Lung (tissue), 12 donors: Measurements from ENCODE around the gene TMEM50B. TPM values are rescaled to one million over a fixed set of nuclear protein-coding genes. Genes with fewer than 3 reads are reported as not detected.

Experiments used
- ATAC-seq: fragments of 200-7000 bp; cut with Tn5 transposase; one replicate; pipeline ENCODE4 v1.9.1; 2020; ENCODE audit warnings: moderate number of reproducible peaks; ENCODE audit not compliant: insufficient read depth, low FRiP score
- DNase-seq, 3 donors: peaks; one replicate each; pipeline ENCODE4 v3.0.0-alpha.2; 2013 to 2017
- H3K27ac ChIP-seq, 2 donors: one replicate each; pipeline ENCODE4 v1.5.1; 2013; ENCODE audit warnings: mild to moderate bottlenecking in 2 of 2, moderate library complexity in 2 of 2, control low read depth in 1 of 2, inconsistent platforms in 1 of 2, low read depth in 1 of 2, low read length in 1 of 2
- H3K27me3 ChIP-seq, 3 donors: one replicate each; pipeline ENCODE4 v1.5.1; 2013; ENCODE audit warnings: low read length in 2 of 3; ENCODE audit not compliant: control insufficient read depth in 3 of 3, insufficient read depth in 3 of 3
- H3K36me3 ChIP-seq, 4 donors: one replicate each; pipeline ENCODE4 v1.5.1; 2013; ENCODE audit warnings: low read length in 4 of 4, mild to moderate bottlenecking in 1 of 4, moderate library complexity in 1 of 4; ENCODE audit not compliant: control insufficient read depth in 4 of 4, insufficient read depth in 4 of 4
- H3K4me1 ChIP-seq, 5 donors: one replicate each; pipeline ENCODE4 v1.5.1; 2013; ENCODE audit warnings: low read length in 5 of 5, mild to moderate bottlenecking in 2 of 5, moderate library complexity in 1 of 5; ENCODE audit not compliant: control insufficient read depth in 5 of 5, insufficient read depth in 5 of 5
- H3K4me3 ChIP-seq: one replicate; pipeline ENCODE4 v1.5.1; 2013; ENCODE audit warnings: mild to moderate bottlenecking, control low read depth, moderate library complexity
- H3K9ac ChIP-seq, 2 donors: one replicate each; pipeline ENCODE4 v1.5.1; 2013; ENCODE audit warnings: low read length in 2 of 2, control low read depth in 1 of 2; ENCODE audit not compliant: insufficient read depth in 1 of 2
- H3K9me3 ChIP-seq, 4 donors: one replicate each; pipeline ENCODE4 v1.5.1; 2013; ENCODE audit warnings: low read length in 3 of 4, mild to moderate bottlenecking in 1 of 4, moderate library complexity in 1 of 4; ENCODE audit not compliant: control insufficient read depth in 4 of 4, insufficient read depth in 3 of 4
- WGBS, 2 donors: extraction: QIAGEN DNeasy Blood & Tissue Kit; methylation state at CpG; one replicate each; pipeline ENCODE4 v1.1.7; 2013; 5-methylcytosine and 5-hydroxymethylcytosine counted together
- polyA plus RNA-seq, 2 donors: library from polyadenylated mRNA; stranded (reverse); fragments of 200-250 nt; gene quantifications; one replicate each; pipeline ENCODE4 v1.2.1, GENCODE V29; 2013
- total RNA-seq, 2 donors: library from RNA; depleted of rRNA in 1 of 2; stranded (reverse); fragments of >200 nt in 1 of 2; gene quantifications; one replicate each; pipeline ENCODE4 v1.2.1, GENCODE V29; 2014 to 2021
- TF ChIP-seq, protein P1 (sequence below): IDR thresholded peaks from 2 replicates; pipeline ENCODE4 v1.5.1; 2012; ENCODE audit warnings: mild to moderate bottlenecking; ENCODE audit errors: control extremely low read depth, extremely low read depth
- donor health status: control.
- donor health status: control.
- donor health status: Bipolar disorder and iron deficiency.
- donor health status: healthy.
- donor health status: DM: yes; HTN: yes; CAD: no.

Gene TMEM50B
- total and polyA plus RNA-seq, 4 donors: 35.4 to 73.6 (median 48.4) TPM

DNA sequence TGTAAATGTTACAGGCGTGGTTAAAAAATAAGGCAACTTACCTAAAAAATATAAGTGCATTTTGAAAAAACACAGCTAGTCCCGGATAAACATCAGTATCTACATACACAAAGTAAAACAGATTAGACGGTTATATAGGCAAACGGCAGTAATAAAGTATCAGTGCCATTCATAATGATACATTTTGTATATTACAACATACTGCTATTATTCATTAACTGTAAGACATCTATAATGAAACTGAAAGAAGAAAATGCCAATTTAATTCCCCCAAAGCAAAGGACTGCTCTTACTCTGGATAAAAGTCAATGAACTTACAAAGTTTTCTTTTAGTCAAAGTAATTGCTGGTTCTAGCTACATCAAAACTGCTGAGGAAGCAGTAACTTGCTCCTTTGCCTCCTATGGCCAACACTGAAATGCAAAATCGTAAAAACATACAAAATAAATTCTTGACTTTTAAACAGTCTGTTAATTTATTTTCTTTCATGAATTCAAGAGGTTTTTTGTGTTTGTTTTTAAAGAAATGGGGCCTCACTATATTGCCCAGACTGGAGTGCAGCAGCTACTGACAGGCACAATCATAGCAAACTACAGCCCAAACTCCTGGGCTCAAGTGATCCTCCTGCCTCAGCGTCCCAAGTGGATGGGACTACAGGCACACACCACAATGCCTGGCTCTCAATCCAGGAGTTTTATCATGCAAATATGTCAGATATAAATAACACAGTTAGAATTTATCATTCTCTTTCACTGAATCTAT is 23.9 kb downstream of the TMEM50B start:
- no peak overlapping the region for H3K4me3 ChIP-seq
- 90 to 95% methylated on average over 6 of the region's 6 CpGs for WGBS, 2 donors
- no peaks in the 10 kb centered on the region for H3K27me3 ChIP-seq
- ATAC-seq (no peak), DNase-seq (no peak)
- TF ChIP-seq, protein P1, sequence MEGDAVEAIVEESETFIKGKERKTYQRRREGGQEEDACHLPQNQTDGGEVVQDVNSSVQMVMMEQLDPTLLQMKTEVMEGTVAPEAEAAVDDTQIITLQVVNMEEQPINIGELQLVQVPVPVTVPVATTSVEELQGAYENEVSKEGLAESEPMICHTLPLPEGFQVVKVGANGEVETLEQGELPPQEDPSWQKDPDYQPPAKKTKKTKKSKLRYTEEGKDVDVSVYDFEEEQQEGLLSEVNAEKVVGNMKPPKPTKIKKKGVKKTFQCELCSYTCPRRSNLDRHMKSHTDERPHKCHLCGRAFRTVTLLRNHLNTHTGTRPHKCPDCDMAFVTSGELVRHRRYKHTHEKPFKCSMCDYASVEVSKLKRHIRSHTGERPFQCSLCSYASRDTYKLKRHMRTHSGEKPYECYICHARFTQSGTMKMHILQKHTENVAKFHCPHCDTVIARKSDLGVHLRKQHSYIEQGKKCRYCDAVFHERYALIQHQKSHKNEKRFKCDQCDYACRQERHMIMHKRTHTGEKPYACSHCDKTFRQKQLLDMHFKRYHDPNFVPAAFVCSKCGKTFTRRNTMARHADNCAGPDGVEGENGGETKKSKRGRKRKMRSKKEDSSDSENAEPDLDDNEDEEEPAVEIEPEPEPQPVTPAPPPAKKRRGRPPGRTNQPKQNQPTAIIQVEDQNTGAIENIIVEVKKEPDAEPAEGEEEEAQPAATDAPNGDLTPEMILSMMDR: no peak
- H3K9me3 ChIP-seq: no peaks in the 10 kb centered on the region
- H3K9ac ChIP-seq: no peak overlapping the region
- H3K4me1 ChIP-seq: no peaks in the 10 kb centered on the region
- H3K36me3 ChIP-seq: peaks cover 10 to 20% (median 13%) of the 10 kb centered on the region in 4 donors
- no peak overlapping the region for H3K27ac ChIP-seq

DNA sequence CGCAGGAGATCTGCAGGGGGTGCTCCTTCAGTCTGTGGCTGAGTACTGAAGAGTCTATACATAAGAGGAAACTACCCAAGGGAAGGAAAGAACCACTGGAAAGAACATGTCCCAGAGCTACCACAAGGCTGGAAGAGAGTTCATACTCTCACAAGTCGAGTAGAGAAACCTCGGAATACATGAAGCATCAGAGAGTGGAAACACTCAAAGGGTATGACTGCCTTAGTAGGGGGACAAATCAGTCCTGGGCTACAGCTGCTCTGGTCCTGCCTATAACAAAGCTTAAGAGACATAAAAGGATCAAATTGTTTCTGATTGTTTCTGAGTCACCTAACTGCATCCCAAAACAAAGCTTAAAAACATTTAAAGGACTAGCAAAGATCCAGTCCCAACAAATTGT is 27.4 kb downstream of the TMEM50B start:
- Histone ChIP-seq H3K9me3 (no peaks in the 10 kb centered on the region), H3K4me1 (no peaks in the 10 kb centered on the region), H3K27me3 (no peaks in the 10 kb centered on the region), H3K27ac (no peak overlapping the region), H3K36me3 (peaks cover 8 to 13% (median 11%) of the 10 kb centered on the region in 4 donors), H3K9ac (no peak overlapping the region), H3K4me3 (no peak overlapping the region)
- 89 to 92% methylated on average over 3 of the region's 3 CpGs for WGBS, 2 donors
- TF ChIP-seq, protein P1: no peak
- ATAC-seq (no peak), DNase-seq (no peak)

DNA sequence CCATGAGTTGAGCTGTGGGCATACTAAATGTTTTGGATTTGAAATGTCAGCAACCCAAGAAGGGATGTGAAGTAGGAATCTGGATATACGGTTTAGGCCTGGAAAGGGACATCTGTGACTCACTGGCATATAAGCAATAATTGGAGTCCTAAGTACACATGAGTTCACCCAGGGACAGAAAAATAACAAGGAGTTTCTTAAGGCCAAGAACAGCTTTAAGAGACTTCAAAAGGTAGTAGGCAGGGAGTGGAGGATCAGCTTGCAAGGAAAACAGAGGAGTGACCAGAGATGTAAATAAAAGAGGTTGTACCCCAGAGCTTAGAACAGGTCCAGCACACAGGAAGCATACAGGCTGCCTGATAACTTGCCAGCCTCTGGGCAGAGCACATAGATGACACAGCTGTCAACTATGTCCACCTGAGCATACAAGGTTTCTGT is 28.1 kb downstream of the TMEM50B start:
- H3K9me3 ChIP-seq: no peaks in the 10 kb centered on the region
- no peak overlapping the region for H3K27ac ChIP-seq
- peaks cover 9 to 17% (median 10%) of the 10 kb centered on the region in 4 donors for H3K36me3 ChIP-seq
- 75 to 84% methylated on average over 1 of the region's 1 CpG for WGBS, 2 donors
- no peaks in the 10 kb centered on the region for H3K4me1 ChIP-seq
- DNase-seq (no peak), ATAC-seq (no peak)
- no peak overlapping the region for H3K4me3 ChIP-seq
- TF ChIP-seq, protein P1: no peak
- H3K27me3 ChIP-seq: no peaks in the 10 kb centered on the region
- H3K9ac ChIP-seq: no peak overlapping the region
